Measurements from ENCODE around the gene DDX56. TPM values are rescaled to one million over a fixed set of nuclear protein-coding genes. Genes with fewer than 3 reads are reported as not detected.
A peak's percentile ranks its signal among the peaks of the same experiment; 100 is the strongest.

DDX56 gene
- total and polyA plus RNA-seq, 9 of the 15 experiments (the other 6 are each of a cell fraction or from before 2014, with no cell fraction given): 33.0 to 145 (median 102) TPM

GRCh38 chr7:44573464-44574286, at the start of gene DDX56 (continued):
- peak; percentile 80 for TF ChIP-seq TFAP4 (CRISPR knock-in tag; IDR thresholded peaks at IDR 0.05; ENCODE audit: borderline replicate concordance)
- no peak for TF ChIP-seq ARID3B (CRISPR knock-in tag; IDR thresholded peaks at IDR 0.05; ENCODE audit: borderline replicate concordance)
- TF ChIP-seq CHCHD3 (CRISPR knock-in tag; IDR thresholded peaks at IDR 0.05): no peak
- peak; percentile 95 for TF ChIP-seq ZBTB5 (IDR thresholded peaks at IDR 0.05)
- peak; percentile 56; the same call in 1 of the 2 replicates for TF ChIP-seq HCFC1 (IDR thresholded peaks at IDR 0.05; ENCODE audit: low read depth, low read length)
